Stimulated activated naive B cell treated with anti-CD40 and anti-IgM and Interleukin-4, amounts not matched to agents 10 μg/mL and 1 μg/mL and 100 μg/mL, for 72 hours (primary cell): ENCODE results near the gene L3MBTL2.
"Not testable (repeated sequence)": the region's sequence is repeated elsewhere in the genome, so short reads cannot be mapped to it uniquely, and the experiment has no call there.

Source experiments
- ATAC-seq, 2 donors: fragments of 150-1000 bp; cut with Tn5 transposase; replicated peaks; 2 replicates each; pipeline ENCODE4 v1.10.0; 2021; ENCODE audit warnings: moderate library complexity in 1 of 2
- DNase-seq: peaks from one replicate; pipeline ENCODE4 v3.0.0; 2021
- H3K27ac Mint-ChIP-seq: one replicate; pipeline ENCODE4 v1.8.0; 2022; ENCODE audit warnings: mild to moderate bottlenecking, mixed read lengths
- H3K27me3 Mint-ChIP-seq, 2 donors: one replicate each; pipeline ENCODE4 v1.8.0; 2022; ENCODE audit warnings: mixed read lengths in 2 of 2
- H3K36me3 Mint-ChIP-seq, 2 donors: one replicate each; pipeline ENCODE4 v1.8.0; 2022; ENCODE audit warnings: mixed read lengths in 2 of 2, mild to moderate bottlenecking in 1 of 2
- H3K4me1 Mint-ChIP-seq, 2 donors: one replicate each; pipeline ENCODE4 v1.8.0; 2022; ENCODE audit warnings: mixed read lengths in 2 of 2, mild to moderate bottlenecking in 1 of 2
- H3K4me3 Mint-ChIP-seq, 2 donors: one replicate each; pipeline ENCODE4 v1.8.0; 2022; ENCODE audit warnings: mild to moderate bottlenecking in 2 of 2, mixed read lengths in 2 of 2, moderate library complexity in 1 of 2
- H3K9me3 Mint-ChIP-seq, 2 donors: one replicate each; pipeline ENCODE4 v1.8.0; 2022; ENCODE audit warnings: mixed read lengths in 2 of 2, mild to moderate bottlenecking in 1 of 2

L3MBTL2 gene

DNA sequence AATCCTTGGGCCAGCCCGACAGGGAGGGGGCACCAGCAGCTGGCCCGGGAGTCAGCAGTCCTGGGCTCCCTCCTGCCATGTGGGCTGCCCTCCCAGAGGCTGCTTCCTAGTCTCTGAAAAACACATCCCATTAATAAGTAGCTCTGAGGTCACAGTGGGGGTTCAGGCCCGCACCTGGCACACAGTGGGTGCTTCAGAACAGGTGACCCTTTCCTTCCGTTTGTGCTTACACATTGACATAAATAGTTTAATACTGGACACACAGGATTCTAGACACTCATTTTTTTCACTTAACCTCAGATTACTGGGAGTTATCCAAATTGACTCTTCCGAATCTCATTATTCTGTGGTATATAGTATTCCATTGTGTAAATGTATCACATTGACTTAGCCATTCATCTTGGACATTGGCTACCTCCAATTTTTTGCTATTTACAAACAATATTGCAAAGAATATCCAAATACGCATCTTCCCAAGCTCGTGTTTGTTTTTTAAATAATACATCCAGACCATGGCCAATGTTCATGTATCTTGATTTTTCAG lies 36.1 kb downstream of the L3MBTL2 start:
- Mint-ChIP-seq H3K4me3 (no peak overlapping the region), H3K36me3 (peaks cover 8% of the 10 kb centered on the region in 2 donors), H3K9me3 (no peaks in the 10 kb centered on the region), H3K4me1 (peaks cover 8 to 9% of the 10 kb centered on the region in 2 donors), H3K27me3 (no peaks in the 10 kb centered on the region), H3K27ac (no peak overlapping the region)
- ATAC-seq: no peak
- DNase-seq: no peak

DNA sequence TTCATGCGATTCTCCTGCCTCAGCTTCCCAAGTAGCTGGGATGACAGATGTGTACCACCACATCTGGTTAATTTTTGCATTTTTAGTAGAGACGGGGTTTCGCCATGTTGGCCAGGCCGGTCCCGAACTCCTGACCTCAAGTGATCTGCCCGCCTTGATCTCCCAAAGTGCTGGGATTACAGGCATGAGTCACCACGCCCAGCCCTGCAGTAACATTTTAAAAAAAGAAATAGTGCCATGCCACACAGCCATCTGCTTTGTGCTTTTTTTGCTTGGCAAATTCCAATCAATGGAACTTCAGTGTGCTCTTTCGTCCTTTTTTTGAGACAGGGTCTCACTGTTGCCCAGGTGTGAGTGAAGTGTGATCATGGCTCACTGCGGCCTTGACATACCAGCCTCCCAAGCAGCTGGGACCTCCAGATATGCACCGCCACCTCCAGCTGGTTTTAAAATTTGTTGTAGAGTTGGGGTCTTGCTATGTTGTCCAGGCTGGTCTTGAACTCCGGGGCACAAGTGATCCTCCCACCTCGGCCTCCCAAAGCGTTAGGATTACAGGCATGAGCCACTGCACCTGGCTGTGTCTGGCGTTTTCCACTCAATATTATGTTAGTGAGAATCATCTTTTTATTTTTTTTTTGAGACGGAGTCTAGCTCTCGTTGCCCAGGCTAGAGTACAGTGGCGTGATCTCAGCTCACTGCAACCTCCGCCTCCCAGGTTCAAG lies 37.4 kb downstream of the L3MBTL2 start:
- DNase-seq (no peak), ATAC-seq (no peak)
- peaks cover under 1 to 3% of the 10 kb centered on the region in 2 donors for H3K4me1 Mint-ChIP-seq
- no peaks in the 10 kb centered on the region for H3K9me3 Mint-ChIP-seq
- no peak overlapping the region for H3K27ac Mint-ChIP-seq
- no peaks in the 10 kb centered on the region for H3K27me3 Mint-ChIP-seq
- H3K36me3 Mint-ChIP-seq: peaks cover 14 to 16% of the 10 kb centered on the region in 2 donors
- no peak overlapping the region for H3K4me3 Mint-ChIP-seq

DNA sequence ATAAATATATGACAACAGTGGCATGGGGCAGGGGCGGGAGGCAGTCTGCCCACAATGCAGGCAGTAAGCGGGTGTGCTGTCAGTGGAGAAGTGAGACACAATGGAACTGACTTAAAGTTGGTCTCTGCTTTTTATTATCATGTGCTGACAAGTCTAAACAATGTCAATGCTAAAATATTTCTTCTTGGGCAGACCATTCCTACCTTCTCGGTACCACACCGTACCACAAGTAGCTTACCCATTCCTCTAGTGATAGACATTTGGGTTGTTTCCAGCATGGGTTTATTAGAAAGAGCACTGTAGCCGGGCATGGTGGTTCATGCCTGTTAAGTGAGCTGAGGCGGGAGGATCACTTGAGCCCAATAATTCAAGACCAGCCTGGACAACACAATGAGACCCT lies 38.2 kb downstream of the L3MBTL2 start:
- Mint-ChIP-seq H3K27ac (peak overlapping the region; percentile 47), H3K9me3 (no peaks in the 10 kb centered on the region), H3K4me3 (no peak overlapping the region), H3K36me3 (peaks cover 17 to 20% of the 10 kb centered on the region in 2 donors), H3K4me1 (peaks cover 0 to 3% of the 10 kb centered on the region in 2 donors), H3K27me3 (no peaks in the 10 kb centered on the region)
- ATAC-seq (no peak), DNase-seq (no peak)

DNA sequence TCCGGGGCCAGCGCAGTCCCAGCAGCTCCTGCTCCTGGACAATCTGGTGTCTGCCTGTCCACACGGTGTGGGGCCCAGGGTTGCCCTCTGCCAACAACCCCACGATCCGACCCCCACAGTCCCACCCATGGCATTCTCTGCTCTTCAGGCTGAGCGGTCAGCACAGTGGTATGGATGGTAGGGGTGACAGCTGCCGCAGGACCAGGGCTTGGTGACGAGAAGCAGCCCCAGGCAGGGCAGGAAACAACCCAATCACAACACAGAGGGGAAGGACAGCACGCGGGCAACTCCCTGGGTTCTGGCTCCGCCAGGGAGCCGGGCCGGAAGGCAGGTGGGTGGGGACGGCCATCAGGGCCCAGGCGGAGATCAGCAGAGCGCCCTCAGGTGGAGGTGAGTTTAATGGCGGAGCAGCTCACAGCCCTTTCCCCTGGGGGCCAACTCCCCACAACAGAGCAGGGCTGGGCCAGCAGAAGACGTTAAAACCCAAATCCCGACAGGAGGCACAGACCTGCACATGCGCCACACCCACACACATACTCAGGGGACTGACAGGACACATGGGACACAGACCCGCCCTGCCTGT lies 40.9 kb downstream of the L3MBTL2 start:
- no peak for ATAC-seq
- no peaks in the 10 kb centered on the region for H3K27me3 Mint-ChIP-seq
- DNase-seq: no peak
- no peak overlapping the region for H3K27ac Mint-ChIP-seq
- no peaks in the 10 kb centered on the region for H3K4me1 Mint-ChIP-seq
- no peak overlapping the region for H3K4me3 Mint-ChIP-seq
- H3K36me3 Mint-ChIP-seq: peaks cover 36 to 37% of the 10 kb centered on the region in 2 donors
- H3K9me3 Mint-ChIP-seq: no peaks in the 10 kb centered on the region

DNA sequence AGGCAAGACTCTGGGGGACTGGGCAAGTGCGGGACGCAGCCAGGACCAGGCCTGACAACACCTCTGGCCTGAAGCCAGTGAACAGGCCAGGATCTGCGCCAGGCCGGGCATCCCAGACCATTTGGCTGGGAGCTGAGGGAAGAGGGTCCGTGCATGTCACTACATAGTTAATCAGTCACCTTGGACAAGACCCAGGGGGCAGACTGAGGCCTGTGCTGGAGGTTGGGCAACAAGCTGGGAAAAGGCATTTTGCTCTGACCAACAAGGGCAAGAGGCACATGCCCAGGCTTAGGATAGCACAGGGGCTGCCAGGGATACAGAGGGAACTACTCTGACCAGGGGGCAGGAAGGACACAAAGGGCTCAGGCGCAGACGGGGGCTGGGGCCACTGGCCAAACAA lies 42.6 kb downstream of the L3MBTL2 start:
- DNase-seq: no peak
- Mint-ChIP-seq H3K4me1 (no peaks in the 10 kb centered on the region), H3K4me3 (no peak overlapping the region), H3K27me3 (no peaks in the 10 kb centered on the region), H3K9me3 (no peaks in the 10 kb centered on the region), H3K36me3 (peaks cover 41 to 48% of the 10 kb centered on the region in 2 donors), H3K27ac (peak overlapping the region; percentile 56)
- ATAC-seq: no peak

DNA sequence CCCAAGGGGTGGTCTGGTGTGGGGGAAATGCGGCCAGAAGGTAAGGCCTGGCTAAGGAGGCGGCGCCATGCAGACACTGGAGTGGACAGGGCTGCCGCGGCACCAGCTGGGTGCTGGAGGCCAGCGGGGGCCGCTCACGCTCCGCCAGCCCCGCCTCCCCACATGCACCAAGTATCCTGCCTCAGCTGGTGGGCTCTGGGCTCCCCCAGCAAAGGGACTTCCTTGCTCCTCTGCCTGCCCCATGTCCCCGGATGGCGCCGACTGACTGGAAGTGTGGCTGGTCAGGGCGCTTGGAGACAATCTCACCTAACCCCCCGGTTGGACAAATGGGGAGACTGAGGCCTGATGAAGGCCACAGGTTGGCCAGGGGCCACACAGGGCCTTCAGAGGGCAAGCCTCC lies 43.2 kb downstream of the L3MBTL2 start:
- H3K36me3 Mint-ChIP-seq: peaks cover 36 to 54% of the 10 kb centered on the region in 2 donors
- H3K4me3 Mint-ChIP-seq: no peak overlapping the region
- H3K27ac Mint-ChIP-seq: no peak overlapping the region
- H3K9me3 Mint-ChIP-seq: no peaks in the 10 kb centered on the region
- H3K4me1 Mint-ChIP-seq: no peaks in the 10 kb centered on the region
- no peak for DNase-seq
- ATAC-seq: no peak
- H3K27me3 Mint-ChIP-seq: no peaks in the 10 kb centered on the region

DNA sequence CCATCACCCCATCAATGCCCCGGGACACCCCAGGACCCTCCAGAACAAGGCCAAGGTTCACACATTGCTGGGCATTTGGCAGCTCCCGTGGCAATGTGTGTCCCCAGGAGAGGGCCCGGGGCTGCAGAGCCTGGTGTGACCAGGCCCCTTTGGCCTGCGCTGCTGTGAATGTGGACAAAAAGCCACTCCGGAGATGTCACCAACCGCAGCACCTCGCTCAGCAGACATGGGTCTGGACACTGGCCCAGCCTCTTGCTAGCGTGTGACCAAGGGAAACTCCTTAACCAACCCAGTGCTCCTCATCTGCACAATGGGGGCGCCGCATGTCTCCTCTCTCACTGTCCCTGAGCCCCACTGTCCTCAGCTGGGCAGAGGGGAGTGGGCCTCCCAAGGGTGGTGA lies 43.6 kb downstream of the L3MBTL2 start:
- ATAC-seq: no peak

DNA sequence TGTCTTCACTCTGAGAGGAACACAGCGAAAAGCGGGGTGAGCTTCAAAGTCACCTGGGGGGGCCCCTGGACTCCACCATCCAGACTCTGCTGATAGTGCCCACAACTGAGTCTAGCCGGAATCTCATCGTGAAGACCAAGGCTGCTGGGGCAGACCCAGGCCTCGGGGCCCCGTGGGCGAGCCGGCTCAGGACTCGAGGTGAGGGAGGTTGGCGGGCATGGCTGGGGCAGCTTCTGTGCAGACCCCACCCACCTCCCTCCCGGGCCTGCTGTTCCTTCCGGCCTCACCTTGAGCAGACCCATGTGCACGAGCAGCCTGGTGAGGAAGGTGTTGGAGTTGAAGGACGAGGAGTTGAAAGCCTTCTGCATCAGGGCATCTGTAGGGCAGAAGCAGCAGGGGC lies 44.3 kb downstream of the L3MBTL2 start:
- no peak for ATAC-seq
- H3K4me3 Mint-ChIP-seq: no peak overlapping the region
- H3K27ac Mint-ChIP-seq: no peak overlapping the region
- H3K27me3 Mint-ChIP-seq: no peaks in the 10 kb centered on the region
- no peaks in the 10 kb centered on the region for H3K9me3 Mint-ChIP-seq
- no peak for DNase-seq
- no peaks in the 10 kb centered on the region for H3K4me1 Mint-ChIP-seq
- peaks cover 38 to 60% of the 10 kb centered on the region in 2 donors for H3K36me3 Mint-ChIP-seq

More for the DNA sequence above, 43.6 kb downstream of the L3MBTL2 start:
- H3K36me3 Mint-ChIP-seq: peaks cover 36 to 56% of the 10 kb centered on the region in 2 donors
- no peak overlapping the region for H3K4me3 Mint-ChIP-seq
- no peaks in the 10 kb centered on the region for H3K4me1 Mint-ChIP-seq
- DNase-seq: no peak
- no peaks in the 10 kb centered on the region for H3K27me3 Mint-ChIP-seq
- H3K27ac Mint-ChIP-seq: no peak overlapping the region
- no peaks in the 10 kb centered on the region for H3K9me3 Mint-ChIP-seq

DNA sequence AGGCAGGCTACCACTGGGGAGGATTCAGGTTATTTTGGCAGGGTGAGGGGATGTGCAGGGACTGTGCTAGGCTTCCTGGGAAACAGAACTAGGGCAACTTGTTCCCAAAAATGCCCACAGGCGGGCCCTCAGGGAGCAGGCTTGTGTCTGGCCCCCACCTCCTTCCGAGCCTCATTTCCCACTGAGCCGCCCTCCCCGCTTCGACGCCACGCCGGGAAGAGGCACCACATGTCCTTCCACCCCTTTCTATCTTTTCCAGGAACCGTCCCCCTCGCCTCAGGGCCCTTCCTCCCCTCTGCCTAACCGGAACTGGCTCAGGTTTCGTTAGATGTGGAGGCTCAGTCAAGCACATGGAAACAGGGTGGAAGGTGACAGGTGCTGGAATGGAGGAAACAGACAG lies 45.0 kb downstream of the L3MBTL2 start:
- Mint-ChIP-seq H3K4me1 (no peaks in the 10 kb centered on the region), H3K36me3 (peaks cover 41 to 60% of the 10 kb centered on the region in 2 donors), H3K27ac (no peak overlapping the region), H3K4me3 (no peak overlapping the region), H3K9me3 (no peaks in the 10 kb centered on the region), H3K27me3 (no peaks in the 10 kb centered on the region)
- ATAC-seq: no peak
- no peak for DNase-seq

DNA sequence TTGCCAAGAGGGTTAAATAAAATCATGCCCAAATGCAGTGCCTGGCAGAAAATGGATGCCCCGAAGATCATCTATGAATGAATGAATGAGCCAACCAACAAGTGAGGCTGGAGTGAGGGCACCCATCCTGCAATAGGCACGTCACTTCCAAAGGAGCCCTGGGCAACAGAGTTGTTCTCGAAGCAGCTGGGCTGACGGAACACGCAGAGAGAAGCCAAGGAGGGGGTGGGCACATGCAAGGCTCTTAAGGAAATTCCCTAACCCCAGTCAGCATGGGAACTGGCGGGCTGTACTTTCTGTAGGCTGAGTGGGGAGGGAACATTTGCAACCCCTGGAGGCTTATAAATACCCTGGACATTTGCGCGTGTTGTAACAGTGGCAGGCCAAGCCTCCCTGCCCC lies 47.3 kb downstream of the L3MBTL2 start:
- no peak for DNase-seq
- no peaks in the 10 kb centered on the region for H3K27me3 Mint-ChIP-seq
- H3K4me1 Mint-ChIP-seq: no peaks in the 10 kb centered on the region
- peaks cover 53 to 68% of the 10 kb centered on the region in 2 donors for H3K36me3 Mint-ChIP-seq
- H3K4me3 Mint-ChIP-seq: no peak overlapping the region
- no peak overlapping the region for H3K27ac Mint-ChIP-seq
- no peaks in the 10 kb centered on the region for H3K9me3 Mint-ChIP-seq
- no peak for ATAC-seq

DNA sequence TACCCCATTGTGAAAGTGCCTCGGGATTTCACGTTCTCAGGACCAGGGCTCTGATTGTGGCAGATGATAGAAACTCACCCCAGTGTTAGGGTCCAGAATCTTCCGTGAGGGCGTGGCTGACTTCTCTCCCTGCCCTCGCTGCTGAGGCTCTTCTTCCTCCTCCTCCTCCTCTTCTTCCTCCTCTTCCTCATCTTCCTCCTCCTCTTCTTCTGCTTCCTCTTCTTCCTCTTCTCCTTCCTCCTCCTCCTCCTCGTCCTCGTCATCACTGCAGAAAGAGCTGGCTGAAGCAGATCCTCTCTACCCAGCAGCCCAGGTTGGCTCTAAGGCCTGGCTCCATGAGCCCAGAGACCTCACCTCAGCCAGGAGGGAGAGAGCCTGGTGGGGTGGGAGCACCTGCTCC lies 49.1 kb downstream of the L3MBTL2 start:
- no peak overlapping the region for H3K27ac Mint-ChIP-seq

DNA sequence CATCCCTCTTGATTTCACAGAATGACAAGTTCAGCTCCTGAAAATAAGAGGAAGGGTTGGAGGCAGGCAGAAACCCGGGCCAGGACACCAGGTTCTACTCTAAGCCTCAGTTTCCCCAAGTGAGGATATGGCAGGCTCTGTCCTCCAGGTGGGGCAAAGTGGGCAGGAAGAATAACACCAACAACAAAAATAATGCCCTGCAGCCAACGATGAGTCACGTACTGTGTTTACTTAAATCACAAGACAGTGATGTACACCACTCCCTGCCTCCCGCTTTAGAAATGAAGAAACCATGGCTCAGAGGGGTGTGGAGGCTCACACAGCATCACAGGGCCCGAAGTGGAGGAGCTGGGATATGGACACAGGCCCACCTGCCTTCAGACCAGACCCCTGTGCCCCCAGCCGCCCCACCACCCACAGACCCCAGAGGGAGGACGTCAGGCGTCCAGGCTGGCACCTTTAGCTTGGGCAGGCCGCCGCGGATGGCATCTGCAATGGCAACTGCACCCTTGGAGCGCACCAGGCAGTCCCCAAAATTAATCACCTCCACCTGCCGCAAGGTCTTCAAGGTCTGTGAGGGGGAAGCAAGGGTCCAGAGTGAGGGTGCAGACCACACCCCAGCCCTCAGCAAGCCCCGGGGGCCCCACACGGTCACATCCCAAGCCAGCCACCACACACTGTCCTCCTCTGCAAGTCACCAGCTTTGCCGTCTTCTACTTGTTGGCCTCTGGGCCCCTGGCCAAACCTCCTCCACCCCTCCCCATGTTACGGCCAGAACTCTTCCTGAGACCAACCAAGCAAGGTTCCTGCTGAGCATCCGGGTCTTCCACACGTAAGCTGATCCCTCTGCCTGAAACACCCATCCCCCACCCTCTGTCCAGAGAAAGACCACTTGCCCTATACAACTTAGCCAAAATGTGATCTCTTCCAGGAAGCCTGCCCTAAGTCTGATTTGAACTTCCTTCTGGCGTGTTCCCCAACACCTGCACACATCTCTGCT lies 51.4 kb downstream of the L3MBTL2 start:
- Mint-ChIP-seq H3K36me3 (peaks cover 45 to 62% of the 10 kb centered on the region in 2 donors), H3K27me3 (no peaks in the 10 kb centered on the region), H3K4me1 (no peaks in the 10 kb centered on the region), H3K4me3 (no peak overlapping the region), H3K27ac (no peak overlapping the region), H3K9me3 (no peaks in the 10 kb centered on the region)
- DNase-seq (no peak), ATAC-seq (no peak)

More for the DNA sequence above, 49.1 kb downstream of the L3MBTL2 start:
- Mint-ChIP-seq H3K36me3 (peaks cover 55 to 76% of the 10 kb centered on the region in 2 donors), H3K27me3 (no peaks in the 10 kb centered on the region), H3K9me3 (no peaks in the 10 kb centered on the region), H3K4me1 (no peaks in the 10 kb centered on the region), H3K4me3 (no peak overlapping the region)
- no peak for DNase-seq
- ATAC-seq: no peak

DNA sequence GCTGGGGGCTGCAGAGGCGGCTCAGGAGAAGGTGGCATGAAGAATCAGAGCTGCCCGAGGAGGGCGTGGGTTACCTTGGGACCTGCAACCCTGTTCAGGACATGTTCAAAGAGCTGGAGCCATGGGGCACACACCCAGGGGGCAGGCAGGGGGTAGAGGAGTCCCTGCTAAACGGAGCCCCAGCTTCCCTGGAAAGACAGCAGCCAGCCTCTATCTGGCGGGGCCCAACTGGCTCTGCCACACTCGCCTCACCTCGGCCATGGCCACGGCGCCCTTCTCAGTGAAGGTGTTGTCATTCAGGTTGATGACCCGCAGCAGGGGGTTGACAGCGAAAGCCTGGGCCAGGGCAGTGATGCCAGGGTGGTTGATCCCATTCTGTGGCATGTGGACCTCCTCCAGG lies 52.6 kb downstream of the L3MBTL2 start:
- ATAC-seq (no peak), DNase-seq (no peak)
- H3K36me3 Mint-ChIP-seq: peaks cover 50 to 64% of the 10 kb centered on the region in 2 donors
- no peak overlapping the region for H3K4me3 Mint-ChIP-seq
- peak overlapping the region; percentile 51 for H3K27ac Mint-ChIP-seq
- H3K9me3 Mint-ChIP-seq: no peaks in the 10 kb centered on the region
- H3K4me1 Mint-ChIP-seq: no peaks in the 10 kb centered on the region
- H3K27me3 Mint-ChIP-seq: no peaks in the 10 kb centered on the region

DNA sequence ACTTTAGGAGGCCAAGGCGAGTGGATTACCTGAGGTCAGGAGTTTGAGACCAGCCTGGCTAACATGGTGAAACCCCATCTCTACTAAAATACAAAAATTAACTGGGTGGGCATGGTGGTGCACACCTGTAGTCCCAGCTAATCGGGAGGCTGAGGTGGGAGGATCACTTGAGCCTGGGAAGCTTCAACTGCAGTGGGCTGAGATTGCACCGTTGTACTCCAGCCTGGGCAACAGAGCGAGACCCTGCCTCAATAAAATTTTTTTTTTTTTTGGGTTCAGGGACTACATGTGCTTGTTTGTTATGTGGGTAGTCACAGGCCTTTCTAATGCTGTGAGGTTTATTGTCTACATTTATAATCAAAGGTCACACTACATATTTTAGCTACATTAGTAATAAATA lies 54.6 kb downstream of the L3MBTL2 start:
- not testable (repeated sequence) for H3K4me3 Mint-ChIP-seq, ATAC-seq, DNase-seq, H3K27me3 Mint-ChIP-seq, H3K4me1 Mint-ChIP-seq, H3K27ac Mint-ChIP-seq, H3K9me3 Mint-ChIP-seq
- peaks cover 60 to 63% of the 10 kb centered on the region in 2 donors for H3K36me3 Mint-ChIP-seq
